PC-3 (cell line): ENCODE measurements around the gene ISM1. TPM values are rescaled to one million over a fixed set of nuclear protein-coding genes. Genes with fewer than 3 reads are reported as not detected.

Experiments used
- ATAC-seq: fragments of 200-7000 bp; cut with Tn5 transposase; 2 replicates; pipeline ENCODE4 v1.9.1; 2020; ENCODE audit warnings: mild to moderate bottlenecking, moderate library complexity
- BruUV-seq: library from RNA; stranded (reverse); fragments of 400-500 nt; replicated peaks from 2 replicates; lab custom pipeline; 2021; lab: Mats Ljungman, UMichigan
- CTCF ChIA-PET: fragments of 300-600 bp; sonication (Branson Sonifier 250); formaldehyde crosslinking; loops from one replicate; lab custom pipeline; 2022; ENCODE audit warnings: antibody characterized with exemption; lab: Charles Lee
- POLR2A ChIA-PET: fragments of 300-600 bp; sonication (Branson Sonifier 250); formaldehyde crosslinking; loops from one replicate; lab custom pipeline; 2022; ENCODE audit warnings: antibody characterized with exemption; ENCODE audit not compliant: unreplicated experiment; lab: Charles Lee
- DNase-seq: peaks from one replicate; pipeline ENCODE4 v3.0.0-alpha.2; 2015
- H2AFZ ChIP-seq: fragments of 300-600 bp; sonication (generic); 2 replicates; pipeline ENCODE4 v1.6.0; 2016; ENCODE audit warnings: antibody characterized with exemption, low read length
- H3F3A ChIP-seq: fragments of 300-600 bp; sonication (generic); one replicate; pipeline ENCODE4 v1.6.0; 2017; ENCODE audit warnings: antibody characterized with exemption, low read length, control low read depth, mild to moderate bottlenecking; ENCODE audit not compliant: unreplicated experiment
- H3K27ac ChIP-seq: fragments of 300-600 bp; sonication (generic); 2 replicates; pipeline ENCODE4 v1.5.1; 2016; ENCODE audit warnings: mild to moderate bottlenecking, low read length
- H3K27me3 ChIP-seq: fragments of 300-600 bp; sonication (generic); 2 replicates; pipeline ENCODE4 v1.6.1; 2016; ENCODE audit warnings: low read length, mixed read lengths
- H3K36me3 ChIP-seq: fragments of 300-600 bp; sonication (generic); 2 replicates; pipeline ENCODE4 v1.6.1; 2016; ENCODE audit warnings: low read depth, mixed run types, low read length, mixed read lengths
- H3K4me1 ChIP-seq: fragments of 300-600 bp; sonication (generic); 2 replicates; pipeline ENCODE4 v1.5.1; 2016; ENCODE audit warnings: low read length; ENCODE audit not compliant: insufficient read depth
- H3K4me2 ChIP-seq: fragments of 300-600 bp; sonication (generic); 2 replicates; pipeline ENCODE4 v1.6.0; 2016; ENCODE audit warnings: low read length
- H3K4me3 ChIP-seq: fragments of 300-600 bp; sonication (generic); 2 replicates; pipeline ENCODE4 v1.5.1; 2016; ENCODE audit warnings: mild to moderate bottlenecking, low read length, mixed read lengths
- H3K79me2 ChIP-seq: fragments of 300-600 bp; sonication (generic); 2 replicates; pipeline ENCODE4 v1.6.1; 2017; ENCODE audit warnings: low read length, mixed read lengths
- H3K9ac ChIP-seq: fragments of 300-600 bp; sonication (generic); 2 replicates; pipeline ENCODE4 v1.6.0; 2016; ENCODE audit warnings: mild to moderate bottlenecking, low read length
- H3K9me2 ChIP-seq: fragments of 300-600 bp; sonication (generic); replicated peaks from 2 replicates; pipeline ENCODE4 v1.6.1; 2016; ENCODE audit warnings: mixed run types, low read length, mixed read lengths
- H3K9me3 ChIP-seq: fragments of 300-600 bp; sonication (generic); 2 replicates; pipeline ENCODE4 v1.6.1; 2016; ENCODE audit warnings: low read length, mixed read lengths
- H4K20me1 ChIP-seq: fragments of 300-600 bp; sonication (generic); 2 replicates; pipeline ENCODE4 v1.6.1; 2016; ENCODE audit warnings: low read length, mixed read lengths
- CTCF ChIP-seq: fragments of 300-600 bp; sonication (generic); conservative IDR thresholded peaks from 2 replicates; pipeline ENCODE4 v1.5.1; 2017; ENCODE audit warnings: antibody characterized with exemption, low read depth, mild to moderate bottlenecking, low read length
- EZH2 ChIP-seq: fragments of 300-600 bp; sonication (generic); IDR thresholded peaks from one replicate; pipeline ENCODE4 v1.6.1; 2017; ENCODE audit warnings: antibody characterized with exemption, mild to moderate bottlenecking, low read length; ENCODE audit not compliant: unreplicated experiment
- EZH2phosphoT487 ChIP-seq: fragments of 300-600 bp; sonication (generic); IDR thresholded peaks from 2 replicates; pipeline ENCODE4 v1.6.1; 2018; ENCODE audit warnings: mild to moderate bottlenecking, antibody characterized with exemption, low read length, borderline replicate concordance
- intact Hi-C: fragments of 100-400 bp; cut with micrococcal nuclease; formaldehyde crosslinking; loops from 2 replicates; pipeline ENCODE4 v1.9.0; 2023
- total RNA-seq: library from RNA; depleted of rRNA; stranded (reverse); fragments of >200 nt; gene quantifications from 2 replicates; pipeline ENCODE4 v1.2.3, GENCODE V29; 2014

ISM1 gene
- total RNA-seq, 1 experiment from 2014 or later: not detected

- Histone ChIP-seq H3K9me3 (no peaks in the 10 kb centered on the region), H3K4me1 (peaks cover 11% of the 10 kb centered on the region), H3K4me2 (no peak overlapping the region), H3K36me3 (no peaks in the 10 kb centered on the region), H3F3A (no peaks in the 10 kb centered on the region), H3K9me2 (no peaks in the 10 kb centered on the region), H3K27ac (no peak overlapping the region), H2AFZ (no peak overlapping the region), H3K27me3 (peaks cover 8% of the 10 kb centered on the region; the same call in 1 of the 2 replicates), H4K20me1 (no peaks in the 10 kb centered on the region), H3K79me2 (no peaks in the 10 kb centered on the region), H3K9ac (no peak overlapping the region), H3K4me3 (no peak overlapping the region)
- CTCF ChIA-PET: no interaction called here
- POLR2A ChIA-PET: no interaction called here
- DNase-seq (no peak), ATAC-seq (no peak)
- no peak for TF ChIP-seq EZH2
- TF ChIP-seq CTCF: no peak
- no TSS peak for BruUV-seq
- intact Hi-C loops: no loop called here
These were observed 74.6 kb downstream of the ISM1 start for GRCh38 chr20:13295637-13296036.

- no peak overlapping the region for H3K4me3 ChIP-seq
- BruUV-seq: no TSS peak
- H3F3A ChIP-seq: no peaks in the 10 kb centered on the region
- H4K20me1 ChIP-seq: no peaks in the 10 kb centered on the region
- DNase-seq (no peak), ATAC-seq (no peak)
- no peak overlapping the region for H3K27ac ChIP-seq
- H3K4me2 ChIP-seq: no peak overlapping the region
- H3K36me3 ChIP-seq: no peaks in the 10 kb centered on the region
- no peak for TF ChIP-seq EZH2
- TF ChIP-seq EZH2phosphoT487: no peak
- TF ChIP-seq CTCF: no peak
- no peak overlapping the region for H2AFZ ChIP-seq
- POLR2A ChIA-PET: no interaction called here
- no peaks in the 10 kb centered on the region for H3K79me2 ChIP-seq
- H3K4me1 ChIP-seq: peaks cover 11% of the 10 kb centered on the region
- peaks cover 8% of the 10 kb centered on the region; the same call in 1 of the 2 replicates for H3K27me3 ChIP-seq
- intact Hi-C loops: no loop called here
- no peaks in the 10 kb centered on the region for H3K9me3 ChIP-seq
- CTCF ChIA-PET: no interaction called here
- no peak overlapping the region for H3K9ac ChIP-seq
- no peaks in the 10 kb centered on the region for H3K9me2 ChIP-seq
These were observed 75.0 kb downstream of the ISM1 start for GRCh38 chr20:13296070-13296469.

- Histone ChIP-seq H3K79me2 (no peaks in the 10 kb centered on the region), H3K4me2 (no peak overlapping the region), H3K9ac (no peak overlapping the region), H3K4me1 (peaks cover 3% of the 10 kb centered on the region; the same call in 1 of the 2 replicates), H3K9me2 (no peaks in the 10 kb centered on the region), H2AFZ (no peak overlapping the region), H4K20me1 (no peaks in the 10 kb centered on the region), H3K27ac (no peak overlapping the region), H3F3A (no peaks in the 10 kb centered on the region), H3K4me3 (no peak overlapping the region), H3K9me3 (no peaks in the 10 kb centered on the region), H3K36me3 (no peaks in the 10 kb centered on the region), H3K27me3 (peaks cover 5% of the 10 kb centered on the region; the same call in 1 of the 2 replicates)
- no peak for DNase-seq
- ChIA-PET POLR2A (no interaction called here), CTCF (no interaction called here)
- no TSS peak for BruUV-seq
- TF ChIP-seq EZH2phosphoT487 (no peak), EZH2 (no peak), CTCF (no peak)
- intact Hi-C loops: no loop called here
- no peak for ATAC-seq
These were observed 76.2 kb downstream of the ISM1 start for GRCh38 chr20:13297147-13297899.
